GM18511 (cell line): ENCODE data around the gene PZP.
A peak's percentile ranks its signal among the peaks of the same experiment; 100 is the strongest.
"Not testable (repeated sequence)": the region's sequence is repeated elsewhere in the genome, so short reads cannot be mapped to it uniquely, and the experiment has no call there.

Experiments
- ATAC-seq: cut with Tn5 transposase; IDR thresholded peaks from one replicate; pipeline ENCODE4 v1.9.1; 2021; ENCODE audit warnings: mild to moderate bottlenecking, moderate library complexity; ENCODE audit not compliant: unreplicated experiment

The PZP gene

GRCh38 chr12:9208229-9208628 lies at the start of gene PZP:
PZP (minus strand) TSS chr12:9208395; CDS start chr12:9208341, 54 bp downstream.
- no peak for ATAC-seq

- no peak for ATAC-seq
These were observed 48.7 kb upstream of the PZP start for GRCh38 chr12:9256758-9257405.

GRCh38 chr12:9256341-9256740 lies 48.1 kb upstream of the PZP start:
- no peak for ATAC-seq

- ATAC-seq, result no peak
These were observed 47.6 kb upstream of the PZP start for GRCh38 chr12:9255837-9256236.

GRCh38 chr12:9253464-9253863 lies 45.3 kb upstream of the PZP start:
- ATAC-seq, result no peak

- ATAC-seq, result not testable (repeated sequence)
These were observed 44.6 kb upstream of the PZP start for GRCh38 chr12:9252791-9253190.

GRCh38 chr12:9252256-9252655 lies 44.1 kb upstream of the PZP start:
- no peak for ATAC-seq

GRCh38 chr12:9248435-9248834 lies 40.2 kb upstream of the PZP start:
- no peak for ATAC-seq

- peak; percentile 71 for ATAC-seq
These were observed 36.7 kb upstream of the PZP start for GRCh38 chr12:9244894-9245293.

- no peak for ATAC-seq
These were observed 35.9 kb upstream of the PZP start for GRCh38 chr12:9243999-9244649.

- ATAC-seq, result no peak
These were observed 33.1 kb upstream of the PZP start for GRCh38 chr12:9241301-9241700.

GRCh38 chr12:9240776-9241175 lies 32.6 kb upstream of the PZP start:
- no peak for ATAC-seq

GRCh38 chr12:9240004-9240635 lies 31.9 kb upstream of the PZP start:
- not testable (repeated sequence) for ATAC-seq

- ATAC-seq, result no peak
These were observed 29.1 kb upstream of the PZP start for GRCh38 chr12:9237286-9237685.

GRCh38 chr12:9235519-9235918 lies 27.3 kb upstream of the PZP start:
- ATAC-seq, result no peak

GRCh38 chr12:9227950-9228349 lies 19.8 kb upstream of the PZP start:
- ATAC-seq, result no peak

- no peak for ATAC-seq
These were observed 15.6 kb upstream of the PZP start for GRCh38 chr12:9223830-9224229.

- ATAC-seq, result no peak
These were observed 13.3 kb upstream of the PZP start for GRCh38 chr12:9221483-9221882.

- not testable (repeated sequence) for ATAC-seq
These were observed 12.8 kb upstream of the PZP start for GRCh38 chr12:9221011-9221410.

GRCh38 chr12:9214534-9214933 lies 6.3 kb upstream of the PZP start:
- no peak for ATAC-seq

- ATAC-seq, result no peak
These were observed 3.5 kb upstream of the PZP start for GRCh38 chr12:9211687-9212086.

- no peak for ATAC-seq
These were observed 3.8 kb downstream of the PZP start for GRCh38 chr12:9204380-9204779.
